OCI-LY3 (cell line): ENCODE data around the gene VEGFC.

ENCODE experiments used
- CTCF ChIP-seq: fragments of 200-600, 300-600 bp; sonication (generic); IDR thresholded peaks from 2 replicates; pipeline ENCODE4 v1.5.1; 2014; ENCODE audit warnings: antibody characterized with exemption, low read length, low read depth
- EZH2phosphoT487 ChIP-seq: fragments of 200-600 bp; shearing (Covaris generic); IDR thresholded peaks from 2 replicates; pipeline ENCODE4 v1.6.1; 2018; ENCODE audit warnings: antibody characterized with exemption, mixed run types, low read depth

GRCh38 chr4:176755001-176755400 is 37.7 kb downstream of the VEGFC start:
- TF ChIP-seq CTCF: no peak
- no peak for TF ChIP-seq EZH2phosphoT487
